Measurements from ENCODE around the gene APOOL.

- no peak for TF ChIP-seq CTCF (IDR thresholded peaks at IDR 0.05; ENCODE audit: insufficient read depth, low read length, poor library complexity, severe bottlenecking)
- no peak for TF ChIP-seq EZH2phosphoT487 (conservative IDR thresholded peaks at IDR 0.05; ENCODE audit: low read length)
Observed at GRCh38 chrX:85020216-85020615, 16.5 kb downstream of the APOOL start.

Data from SU-DHL-6 (cell line).